GM19351 (cell line): ENCODE measurements around the gene MRPL24.
A peak's percentile ranks its signal among the peaks of the same experiment; 100 is the strongest.
"Not testable (repeated sequence)": the region's sequence is repeated elsewhere in the genome, so short reads cannot be mapped to it uniquely, and the experiment has no call there.

Experiments used
- ATAC-seq: cut with Tn5 transposase; IDR thresholded peaks from one replicate; pipeline ENCODE4 v1.9.1; 2021; ENCODE audit warnings: mild to moderate bottlenecking, moderate library complexity; ENCODE audit not compliant: unreplicated experiment

Gene MRPL24

GRCh38 chr1:156760796-156761104, 19.9 kb upstream of the MRPL24 start:
- no peak for ATAC-seq

- ATAC-seq = no peak
Observed at GRCh38 chr1:156760092-156760795, 19.4 kb upstream of the MRPL24 start.

- not testable (repeated sequence) for ATAC-seq
Observed at GRCh38 chr1:156757572-156758253, 16.8 kb upstream of the MRPL24 start.

- no peak for ATAC-seq
Observed at GRCh38 chr1:156756355-156756754, 15.5 kb upstream of the MRPL24 start.

GRCh38 chr1:156755527-156755950, 14.7 kb upstream of the MRPL24 start:
- ATAC-seq = no peak

GRCh38 chr1:156754219-156754618, 13.3 kb upstream of the MRPL24 start:
- ATAC-seq = no peak

DNA sequence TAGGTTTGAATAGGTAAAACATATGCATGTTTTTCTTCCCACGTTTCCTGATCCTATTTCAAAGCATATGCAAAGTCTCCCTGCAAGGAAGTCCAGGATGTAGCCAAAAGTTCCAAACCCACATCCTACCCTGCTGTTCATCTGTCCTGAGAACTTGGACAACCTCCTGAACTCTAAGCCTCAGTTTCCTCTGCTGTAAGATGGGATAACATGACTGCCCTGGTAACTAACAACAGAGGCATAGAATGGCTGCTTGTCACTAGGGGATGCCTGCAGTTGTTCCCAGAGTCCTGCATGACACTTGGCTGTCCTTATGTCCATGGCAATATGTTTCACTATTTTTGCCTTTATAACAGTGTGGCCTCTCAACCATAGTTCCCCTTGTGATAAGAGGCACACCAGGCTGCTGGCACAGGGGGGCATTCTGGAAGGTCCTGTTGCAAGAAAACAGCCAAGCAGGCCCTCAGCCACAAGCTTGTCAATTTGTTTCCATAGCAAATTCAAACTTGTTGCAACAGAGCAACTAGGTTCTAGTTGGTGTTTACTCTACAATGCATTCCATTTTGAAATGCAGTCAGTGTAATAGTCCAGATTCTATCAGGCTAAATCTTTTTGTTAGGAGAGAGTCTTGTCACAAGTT, 12.1 kb upstream of the MRPL24 start:
- no peak for ATAC-seq

- peak; percentile 57 for ATAC-seq
Observed at GRCh38 chr1:156751757-156752481, 11.0 kb upstream of the MRPL24 start.

DNA sequence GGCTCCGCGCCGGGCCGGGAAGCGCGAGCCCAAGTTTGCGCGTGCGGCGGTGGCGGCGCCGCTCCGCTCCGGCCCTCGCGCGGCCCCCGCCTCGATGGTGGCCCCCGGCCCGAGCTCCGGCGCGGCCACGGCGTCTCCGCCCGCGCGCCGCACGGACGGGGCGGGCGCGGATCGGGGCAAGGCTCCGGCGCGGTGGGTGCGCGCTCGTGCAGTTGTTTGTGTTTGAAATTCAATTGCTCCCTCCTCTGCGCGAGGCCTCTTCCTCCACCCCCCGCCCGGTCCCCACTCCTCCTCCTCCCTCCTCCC, 10.5 kb upstream of the MRPL24 start, which contains the start of gene HDGF:
TSS of gene HDGF (minus strand) at position 225 of the 306 bp plus-strand sequence. CDS start 246 bp downstream, outside the sequence.
- no peak for ATAC-seq

DNA sequence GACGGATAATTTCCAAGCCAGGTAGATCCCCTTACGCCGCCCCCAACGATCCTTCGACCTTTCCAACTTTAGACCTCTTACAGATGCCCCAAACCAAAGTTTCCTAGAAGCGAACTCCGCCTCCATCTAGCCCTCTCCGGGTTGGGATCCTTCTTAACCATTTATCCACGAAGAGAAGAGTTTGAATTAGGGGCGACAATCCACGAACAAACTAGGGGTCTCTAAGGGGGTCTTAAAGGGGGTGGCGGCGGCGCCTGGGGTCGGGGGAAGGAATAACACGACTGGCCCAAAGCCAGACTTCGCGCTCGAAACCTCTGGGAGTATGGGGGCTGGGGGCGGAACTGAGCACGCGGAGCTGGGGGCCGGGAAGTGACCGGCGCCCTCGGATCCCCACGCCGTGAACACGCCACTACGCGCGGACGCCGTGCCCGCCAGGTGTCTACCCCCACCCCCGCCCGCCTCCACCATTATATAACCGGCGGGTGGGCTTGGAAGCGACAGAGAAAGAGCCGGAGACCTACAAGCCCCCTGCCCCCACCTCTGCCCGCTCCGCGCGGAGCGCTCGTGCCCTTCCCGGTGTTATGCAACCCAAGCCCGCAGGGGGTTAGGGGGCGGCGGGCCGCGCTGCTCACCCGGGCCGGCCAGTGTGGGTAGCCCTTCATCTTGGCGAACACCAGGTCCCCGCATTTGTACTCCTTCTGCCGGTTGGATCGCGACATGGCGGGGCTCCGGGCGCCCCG, 10.0 kb upstream of the MRPL24 start:
- ATAC-seq = peak; percentile 2

DNA sequence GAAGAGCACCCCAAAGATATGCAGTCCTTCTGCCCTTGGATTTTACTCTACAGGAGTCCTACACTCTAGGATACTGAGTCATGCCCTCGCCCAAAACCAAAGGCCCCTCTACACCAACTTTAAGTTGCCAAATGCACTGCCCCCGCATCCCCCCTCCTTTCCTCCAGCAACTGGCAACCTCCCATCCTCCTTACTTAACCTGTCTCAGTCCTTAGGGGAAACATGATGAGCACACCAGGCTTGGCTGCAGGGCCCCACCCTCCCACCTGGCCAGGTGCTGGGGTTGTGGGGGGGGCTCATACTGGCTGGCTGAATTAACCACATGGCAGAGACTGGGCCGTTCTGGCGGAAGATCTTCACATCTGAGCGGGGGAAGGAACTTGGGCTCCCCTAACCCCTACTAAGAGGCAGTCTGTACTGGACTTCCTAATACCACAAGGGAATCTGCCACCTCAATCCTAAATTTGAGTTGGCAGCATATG, 9.3 kb upstream of the MRPL24 start:
- no peak for ATAC-seq

- no peak for ATAC-seq
Observed at GRCh38 chr1:156749419-156750118, 8.7 kb upstream of the MRPL24 start.

- no peak for ATAC-seq
Observed at GRCh38 chr1:156748670-156749418, 8.0 kb upstream of the MRPL24 start.

- ATAC-seq = no peak
Observed at GRCh38 chr1:156747742-156748669, 7.1 kb upstream of the MRPL24 start.

DNA sequence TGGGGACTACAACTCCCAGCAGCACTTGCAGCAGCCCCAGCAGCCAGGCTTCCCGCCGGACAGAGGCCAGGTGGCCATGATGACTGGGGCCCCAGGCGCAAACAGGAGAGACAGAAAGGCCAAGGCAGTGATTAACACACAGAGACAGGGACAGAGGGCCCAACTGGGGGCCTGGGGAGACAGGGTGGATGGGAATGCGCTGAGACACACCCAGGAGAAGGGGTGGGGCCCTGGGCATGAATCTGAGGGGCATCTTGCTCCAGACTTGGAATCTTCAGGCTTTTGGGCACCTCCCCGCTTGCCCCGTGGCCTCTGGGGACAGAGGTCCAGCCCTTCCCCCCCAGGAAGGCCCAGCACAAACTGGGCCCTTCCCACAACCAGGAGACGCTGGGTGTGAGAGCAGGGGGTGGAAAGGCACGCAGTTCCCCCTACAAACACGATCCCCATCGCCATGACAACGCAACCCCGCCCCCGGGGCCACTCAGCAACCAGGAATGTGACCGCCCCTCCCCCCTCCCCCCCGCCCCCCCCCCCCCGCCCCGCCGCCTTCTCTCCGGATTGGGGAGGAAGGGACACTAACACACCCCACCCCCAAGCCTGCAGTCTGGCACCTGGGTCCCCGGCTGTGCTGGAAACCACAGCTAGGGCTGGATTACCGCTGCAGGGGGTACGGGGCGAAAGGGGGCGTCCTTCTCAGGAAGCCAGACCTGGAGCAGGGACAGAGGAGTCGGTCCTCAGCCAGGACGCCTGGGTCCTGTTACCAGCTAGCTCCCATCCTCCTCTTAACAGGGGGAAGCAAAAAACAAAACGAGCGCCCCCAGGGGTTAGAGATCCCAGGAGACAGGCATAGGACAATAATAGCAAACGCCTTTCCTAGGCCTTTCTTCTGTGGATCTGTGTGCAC, 6.1 kb upstream of the MRPL24 start:
- no peak for ATAC-seq

DNA sequence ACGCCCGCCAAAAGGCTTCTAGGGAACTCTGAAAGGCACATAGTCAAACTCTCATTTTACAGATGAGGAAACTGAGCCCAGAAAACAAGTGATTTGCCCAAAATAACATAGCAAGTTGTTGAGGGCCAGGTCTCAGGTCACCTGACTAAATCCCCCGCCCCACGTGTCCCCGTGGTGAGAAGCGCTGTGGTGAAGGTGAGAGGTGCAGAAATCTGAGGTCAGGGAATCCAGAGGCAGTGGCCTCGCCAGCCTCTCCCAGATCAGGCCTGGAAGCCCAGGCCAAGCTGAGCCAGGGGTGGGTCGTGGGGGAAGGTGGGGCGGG, 5.5 kb upstream of the MRPL24 start:
- no peak for ATAC-seq

GRCh38 chr1:156745881-156746280, 5.0 kb upstream of the MRPL24 start:
- no peak for ATAC-seq
